ENCODE measurements around the gene APMAP.

The APMAP gene

DNA sequence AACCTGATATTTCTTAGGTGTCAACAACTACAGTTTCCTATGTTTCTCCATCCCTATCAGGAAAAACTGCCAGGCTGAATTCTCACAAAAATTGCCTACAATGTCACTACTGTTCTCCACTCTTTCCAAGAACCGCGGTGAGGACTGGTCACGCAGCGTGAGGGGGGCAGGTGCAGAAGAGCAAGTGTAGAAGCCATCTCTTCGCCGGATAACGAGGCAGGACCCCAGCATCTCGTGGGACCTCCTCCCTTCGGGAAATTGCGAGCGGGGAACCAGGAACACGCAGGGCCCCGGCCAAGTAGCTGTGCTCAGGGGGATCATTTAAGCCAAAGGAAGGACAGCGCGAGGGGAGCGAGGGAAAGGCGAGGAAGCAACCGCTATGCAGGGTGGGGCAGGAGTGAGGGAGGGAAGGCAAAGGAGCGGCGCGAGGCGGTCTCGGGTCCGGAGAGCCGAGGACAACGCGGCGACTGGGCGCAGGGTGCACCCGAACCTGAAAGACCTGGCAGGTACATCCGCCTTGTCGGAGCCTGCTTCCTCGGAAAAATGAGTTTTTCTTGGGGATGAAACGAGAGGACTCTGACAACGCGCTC lies 559 bp downstream of the APMAP start:
- peak; percentile 8 for DNase-seq (ENCODE audit: extremely low spot score, insufficient read length, low read depth)
- no peak for FAIRE-seq

DNA sequence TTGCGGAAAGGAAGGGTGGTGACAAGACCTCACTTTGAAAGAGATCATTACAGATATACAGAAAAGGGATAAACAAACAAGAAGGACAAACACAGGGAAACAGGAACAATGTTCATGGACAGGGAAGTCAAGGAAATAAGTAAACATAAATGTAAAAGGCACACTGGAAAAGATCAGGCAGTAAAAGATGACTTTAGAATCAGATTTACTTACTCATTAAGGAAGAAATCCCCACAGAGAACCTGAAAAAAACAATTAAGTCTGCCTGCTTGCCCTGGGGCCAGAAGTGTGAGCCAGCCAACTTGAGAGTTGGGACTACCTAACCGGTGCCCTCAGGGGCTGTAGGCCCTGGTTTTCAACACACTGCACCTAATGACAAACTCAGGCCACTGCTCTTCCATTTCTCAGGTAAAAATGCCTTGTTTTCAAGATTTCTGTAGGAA lies 1.7 kb downstream of the APMAP start:
- FAIRE-seq (no peak), DNase-seq (ENCODE audit: extremely low spot score, insufficient read length, low read depth) (no peak)

DNA sequence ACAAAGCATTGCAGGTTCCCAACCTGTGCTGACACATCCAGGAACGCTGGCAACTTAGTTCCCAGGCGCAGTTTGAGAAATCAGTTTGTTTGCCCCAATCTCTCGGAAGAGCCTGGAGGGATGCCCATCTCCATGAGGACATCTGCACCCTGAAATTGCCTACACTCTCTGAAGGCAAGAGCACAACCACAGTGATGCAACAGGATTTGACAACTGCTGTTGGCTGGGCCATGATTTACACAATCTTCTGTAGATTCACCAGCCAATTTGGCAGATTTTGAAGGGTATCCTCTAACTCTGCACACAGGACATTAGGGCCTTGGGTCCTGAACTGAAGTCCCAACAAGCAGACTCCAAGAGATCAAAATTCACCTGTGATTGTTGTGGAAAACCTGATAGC lies 3.4 kb downstream of the APMAP start:
- FAIRE-seq (no peak), DNase-seq (ENCODE audit: extremely low spot score, insufficient read length, low read depth) (no peak)

DNA sequence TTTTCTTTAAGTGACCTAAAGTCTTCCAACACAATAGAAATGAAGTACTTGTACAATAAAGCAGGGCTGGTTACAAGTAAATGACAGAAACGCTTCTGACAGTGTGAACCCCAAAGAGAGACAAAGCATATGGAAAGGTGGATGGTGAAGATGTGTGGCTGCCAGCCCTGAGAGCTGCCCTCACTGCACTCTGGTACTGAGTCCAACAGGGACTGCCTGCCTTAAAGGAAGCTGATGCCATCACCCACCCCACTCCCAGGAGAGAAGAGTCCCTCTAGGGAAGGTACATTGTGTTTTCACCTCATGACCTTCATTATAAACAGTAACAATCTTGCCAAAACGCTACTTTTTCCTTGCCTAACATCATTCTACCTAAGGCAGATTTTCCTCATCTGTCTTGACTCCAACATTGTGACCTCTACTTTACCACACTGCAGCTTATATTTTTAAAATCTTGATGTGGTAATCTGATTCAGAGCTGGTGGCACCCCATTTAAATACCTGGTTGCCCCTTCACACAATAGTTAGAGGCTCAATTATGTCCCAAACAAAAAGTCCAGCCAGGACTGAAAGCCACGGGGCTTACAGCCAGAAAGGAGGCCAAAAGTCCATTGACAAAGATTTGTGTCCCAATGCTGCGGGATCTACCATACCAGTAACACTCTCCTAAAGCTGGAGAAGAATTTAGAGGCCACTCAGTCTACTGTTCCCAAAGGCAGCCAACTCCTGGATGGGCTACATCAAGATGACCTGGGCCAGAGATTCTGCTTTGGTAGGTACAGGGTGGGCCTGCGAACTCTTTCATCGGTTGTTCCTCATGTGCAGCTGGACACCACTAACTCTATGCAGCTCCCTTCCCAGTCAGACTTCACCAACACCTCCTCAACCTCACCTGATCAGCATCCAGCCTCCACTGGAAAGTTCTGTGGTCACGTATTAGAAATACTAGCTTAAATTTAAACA lies 4.4 kb downstream of the APMAP start:
- DNase-seq (ENCODE audit: extremely low spot score, insufficient read length, low read depth), result no peak
- no peak for FAIRE-seq

DNA sequence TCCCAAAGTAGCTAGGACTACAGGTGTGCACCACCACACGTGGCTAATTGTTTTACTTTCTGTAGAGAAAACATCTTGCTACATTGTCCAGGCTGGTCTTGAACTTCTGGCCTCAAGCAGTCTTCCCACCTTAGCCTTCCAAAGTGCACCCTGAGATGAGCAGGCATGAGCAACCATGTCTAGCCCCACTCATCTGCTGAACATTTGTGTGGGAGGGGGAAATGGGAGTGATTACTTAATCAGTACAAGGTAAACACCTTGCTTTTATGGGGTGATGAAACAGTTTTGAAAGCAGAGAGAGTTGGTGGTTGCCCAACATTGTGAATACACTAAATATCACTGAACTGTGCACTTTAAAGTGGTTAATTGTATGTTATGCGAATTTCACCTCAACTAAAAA lies 5.3 kb downstream of the APMAP start:
- DNase-seq (ENCODE audit: extremely low spot score, insufficient read length, low read depth) (no peak), FAIRE-seq (no peak)

DNA sequence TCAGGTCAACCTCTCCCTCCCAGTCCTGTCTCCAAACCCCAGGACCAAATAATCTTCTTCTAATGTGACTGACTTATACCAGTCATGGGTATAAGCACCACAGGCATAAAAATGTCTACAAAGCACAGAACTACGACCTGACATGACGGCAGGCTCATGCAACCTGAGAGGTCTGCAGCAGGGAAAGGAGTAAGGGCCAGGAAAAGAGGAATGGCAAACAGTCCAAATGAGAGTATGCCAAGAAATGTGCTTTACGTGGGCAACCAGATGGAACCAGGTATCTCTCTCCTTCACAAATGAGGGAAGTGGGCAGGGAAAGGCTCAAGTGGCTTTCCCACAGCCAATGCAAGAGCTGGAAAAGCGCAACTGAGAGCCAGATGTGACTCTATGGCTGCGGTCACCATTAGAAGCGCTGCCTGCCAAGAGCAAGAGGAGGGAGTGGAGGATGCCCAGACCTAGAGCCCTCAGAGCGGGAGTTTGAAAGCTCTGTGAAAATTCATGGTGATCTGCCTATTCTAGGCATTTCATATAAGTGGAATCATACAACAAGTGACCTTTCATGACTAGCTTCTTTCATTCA lies 6.0 kb downstream of the APMAP start:
- DNase-seq (ENCODE audit: extremely low spot score, insufficient read length, low read depth) (no peak), FAIRE-seq (no peak)

DNA sequence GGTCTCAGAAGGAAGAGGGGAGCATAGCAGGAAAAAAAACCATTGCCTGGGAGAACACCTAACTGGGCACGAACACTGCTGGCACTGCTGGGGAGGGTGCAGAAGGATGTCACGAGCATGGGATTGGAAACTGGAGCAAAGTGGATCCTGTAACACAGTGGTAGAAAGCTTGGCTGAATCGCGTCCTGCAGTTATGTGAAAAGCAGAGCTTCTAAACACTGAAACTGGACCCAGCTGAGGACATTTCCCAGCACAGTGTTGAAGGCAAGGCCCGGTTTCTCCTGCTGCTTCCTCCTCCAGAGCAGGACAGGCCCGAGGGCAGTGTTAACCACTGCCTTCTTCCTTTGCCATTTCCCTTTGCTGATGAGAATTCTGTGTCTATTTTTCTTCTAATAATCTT lies 6.7 kb downstream of the APMAP start:
- DNase-seq (ENCODE audit: extremely low spot score, insufficient read length, low read depth) (no peak), FAIRE-seq (no peak)

DNA sequence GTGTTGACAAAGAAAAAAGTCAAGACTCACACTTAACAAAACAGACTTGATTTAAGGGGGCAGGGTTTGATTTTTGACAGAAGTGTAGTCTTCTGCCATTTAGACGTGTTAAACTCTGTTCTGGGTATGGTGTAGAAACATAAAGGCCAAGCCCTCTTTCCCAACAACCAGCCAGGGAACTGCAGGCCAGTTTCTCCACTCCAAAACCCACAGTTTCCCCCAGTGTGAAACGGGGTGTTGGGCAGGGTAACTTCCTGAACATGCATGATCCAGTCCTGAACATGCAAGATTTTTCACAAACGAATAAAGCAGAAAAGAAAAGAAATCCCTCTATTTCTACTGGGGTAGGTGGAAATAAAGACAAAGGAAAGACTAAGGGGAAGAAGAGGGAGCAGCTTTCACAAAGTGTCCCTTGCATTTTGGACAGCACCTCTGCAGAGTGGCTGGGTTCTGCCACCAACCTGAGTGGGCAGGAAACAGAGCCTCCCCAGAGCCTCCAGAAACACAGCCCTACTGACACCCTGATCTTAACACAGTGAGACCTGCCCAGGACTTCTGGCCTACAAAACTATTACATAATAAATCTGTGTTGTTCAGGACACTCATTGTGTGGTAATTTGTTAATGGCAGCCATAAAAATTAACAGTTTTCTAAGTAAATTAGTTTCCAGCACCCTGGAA lies 7.5 kb downstream of the APMAP start:
- FAIRE-seq (no peak), DNase-seq (ENCODE audit: extremely low spot score, insufficient read length, low read depth) (no peak)

DNA sequence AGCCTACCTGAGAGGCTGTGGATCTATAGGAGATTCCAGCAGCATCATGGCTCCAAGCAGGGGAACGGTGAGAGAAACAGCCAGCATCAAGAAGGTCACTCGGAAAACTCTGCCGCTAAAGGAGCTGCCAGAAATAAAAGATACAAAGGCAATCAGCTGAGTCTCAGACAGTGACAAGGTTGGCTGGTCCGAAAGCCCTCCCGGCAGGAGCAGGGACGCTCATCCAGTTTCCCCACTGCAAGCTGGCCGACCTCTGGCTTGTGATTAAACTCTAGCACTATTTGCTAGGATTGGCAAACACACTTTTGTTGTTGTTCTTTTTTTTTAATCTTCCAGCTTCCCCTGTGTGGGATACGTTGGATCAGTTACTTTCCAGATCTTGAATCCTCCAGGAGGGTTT lies 8.7 kb downstream of the APMAP start:
- FAIRE-seq (no peak), DNase-seq (ENCODE audit: extremely low spot score, insufficient read length, low read depth) (no peak)

DNA sequence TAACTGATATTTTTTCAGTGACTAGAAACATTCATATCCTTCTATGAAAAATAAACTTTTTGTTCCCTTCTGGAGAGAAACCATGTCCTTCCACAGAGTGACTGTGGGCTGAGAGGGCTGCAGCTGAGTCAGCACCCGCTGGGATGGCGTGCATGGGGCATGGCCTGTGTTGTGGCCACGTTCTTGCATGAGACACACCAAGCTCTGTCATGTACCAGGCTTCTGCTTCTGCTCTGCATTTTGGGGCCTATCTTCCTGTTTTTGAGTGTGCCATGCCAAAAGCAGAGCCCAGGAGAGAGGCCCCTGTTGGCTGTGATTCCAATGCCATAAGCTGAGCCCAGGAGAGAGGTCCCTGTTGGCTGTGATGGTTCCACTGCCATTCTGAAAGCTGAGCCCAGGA lies 10.8 kb downstream of the APMAP start:
- DNase-seq (ENCODE audit: extremely low spot score, insufficient read length, low read depth) (no peak), FAIRE-seq (no peak)

DNA sequence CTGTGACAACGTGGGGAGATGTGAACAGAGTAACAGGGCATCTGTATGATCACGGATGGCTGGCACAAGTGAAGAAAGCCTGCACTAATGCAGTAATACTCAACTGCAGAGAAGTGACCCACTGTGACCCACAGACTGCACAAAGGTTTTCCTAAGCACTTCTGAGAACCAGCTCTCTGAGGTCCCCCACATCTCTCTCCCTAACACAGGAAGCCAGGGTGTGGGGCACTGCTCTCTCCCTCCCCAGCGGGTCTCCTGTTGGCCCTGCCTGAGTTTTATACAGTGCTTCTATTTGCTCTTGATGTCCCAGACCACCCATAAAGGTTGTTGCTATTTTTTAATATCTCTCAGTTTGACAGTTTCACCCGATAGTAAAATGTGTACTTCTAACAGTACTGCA lies 11.3 kb downstream of the APMAP start:
- DNase-seq (ENCODE audit: extremely low spot score, insufficient read length, low read depth) (no peak), FAIRE-seq (no peak)

DNA sequence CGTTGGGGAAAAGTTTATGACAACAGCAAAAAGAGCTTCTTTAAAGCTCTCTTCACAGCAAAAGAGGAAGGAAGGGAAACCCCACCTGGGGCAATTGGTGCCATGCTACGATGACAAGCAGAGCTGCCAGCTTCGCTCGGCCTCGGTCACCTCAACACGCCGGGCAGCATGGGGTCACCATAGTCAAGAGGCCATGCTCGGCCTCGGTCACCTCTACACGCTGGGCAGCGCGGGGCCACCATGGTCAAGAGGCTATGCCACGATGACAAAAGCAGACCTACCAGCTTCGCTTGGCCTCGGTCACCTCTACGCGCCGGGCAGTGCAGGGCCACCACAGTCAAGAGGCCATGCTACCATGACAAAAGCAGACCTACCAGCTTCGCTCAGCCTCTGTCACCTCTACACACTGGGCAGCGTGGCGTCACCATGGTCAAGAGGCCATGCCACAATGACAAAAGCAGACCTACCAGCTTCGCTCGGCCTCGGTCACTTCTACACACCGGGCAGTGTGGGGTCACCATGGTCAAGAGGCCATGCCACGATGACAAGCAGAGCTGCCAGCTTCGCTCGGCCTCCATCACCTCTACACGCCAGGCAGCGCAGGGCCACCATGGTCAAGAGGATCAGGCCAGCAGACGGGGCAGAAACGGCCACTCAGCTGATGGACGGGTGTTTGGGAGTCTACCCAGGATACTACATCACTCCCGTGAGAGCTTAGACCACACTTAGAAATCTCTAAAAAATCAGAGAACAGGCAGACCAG lies 12.1 kb downstream of the APMAP start:
- DNase-seq (ENCODE audit: extremely low spot score, insufficient read length, low read depth) (no peak), FAIRE-seq (no peak)

DNA sequence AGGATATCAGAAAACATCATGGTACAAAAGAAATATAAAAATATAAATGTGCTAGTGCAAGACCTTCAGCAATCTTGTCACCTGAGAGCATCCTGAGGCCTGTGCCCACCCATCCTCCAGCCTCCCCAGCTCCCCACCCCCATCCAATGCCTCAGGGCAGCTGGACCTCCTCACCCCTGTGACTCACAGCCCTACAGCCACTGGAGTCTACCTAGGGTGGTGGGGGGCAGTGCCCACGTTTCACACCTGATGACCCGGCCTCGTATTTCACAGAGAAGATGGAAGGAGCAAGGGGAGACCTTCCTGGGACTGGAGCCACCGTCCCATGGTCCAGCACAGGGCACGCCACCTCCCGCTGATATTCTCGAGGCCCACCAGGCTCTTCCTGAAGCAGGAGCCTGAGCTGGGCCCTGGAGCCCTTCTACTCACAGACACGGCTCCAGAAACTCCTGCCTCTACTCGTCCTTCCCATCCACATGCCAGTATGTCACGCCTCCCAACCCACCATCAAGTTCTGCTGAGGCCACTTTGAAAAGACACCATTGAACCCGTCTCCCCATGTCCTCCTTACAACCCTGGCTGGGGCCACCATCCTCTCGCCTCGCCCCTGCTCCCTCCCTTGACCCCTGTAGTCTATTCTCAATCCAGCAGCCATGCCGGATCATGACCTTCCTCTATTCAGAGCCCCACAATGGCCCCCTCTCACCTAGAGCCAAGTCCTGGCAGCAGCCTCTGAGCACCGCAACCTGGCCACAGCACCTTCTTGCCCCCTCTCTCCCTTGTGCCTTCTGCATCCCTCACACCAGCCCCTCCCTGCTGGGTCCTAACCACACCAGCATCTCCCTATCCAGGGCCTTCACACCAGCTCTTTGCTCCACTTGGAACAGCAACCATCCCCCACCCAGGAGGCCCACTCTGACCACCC lies 13.3 kb downstream of the APMAP start:
- FAIRE-seq (no peak), DNase-seq (ENCODE audit: extremely low spot score, insufficient read length, low read depth) (no peak)

DNA sequence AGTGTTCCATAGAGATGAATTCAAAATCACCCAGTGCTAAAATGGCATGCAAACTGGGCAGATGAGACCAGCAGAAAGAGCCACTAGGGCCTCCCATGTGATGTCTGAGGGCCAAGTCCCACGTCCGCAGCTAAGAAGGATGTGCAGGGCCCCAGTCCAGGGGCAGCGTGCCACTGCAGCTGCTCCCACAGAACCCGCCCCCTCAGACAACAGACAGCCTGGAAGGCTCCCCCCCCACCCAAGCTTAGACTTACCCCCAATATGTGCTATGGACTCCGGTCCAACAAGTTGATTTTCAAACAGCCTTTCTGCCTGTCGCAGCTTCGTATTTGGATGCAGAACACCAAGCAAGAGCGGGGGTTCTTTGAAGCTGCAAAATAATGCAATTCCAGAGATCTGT lies 14.0 kb downstream of the APMAP start:
- no peak for FAIRE-seq

DNA sequence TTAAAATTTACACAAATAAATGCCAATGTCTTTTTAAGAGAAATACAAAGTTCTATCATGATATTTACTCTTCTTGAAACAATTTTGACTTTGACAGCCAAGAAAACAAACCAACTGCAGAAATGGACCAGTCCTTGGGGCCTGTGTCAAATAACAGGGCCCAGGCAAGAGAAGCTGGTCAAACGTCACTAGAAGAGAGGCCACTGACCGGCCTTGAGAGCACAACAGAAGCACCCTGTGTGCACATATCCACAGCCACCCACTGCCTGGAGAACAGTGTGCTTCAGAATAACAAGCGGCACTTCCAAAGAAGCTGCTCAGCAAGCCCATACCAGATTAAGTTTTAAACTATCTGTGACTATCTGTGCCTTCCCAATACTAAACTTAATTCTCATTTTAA lies 14.8 kb downstream of the APMAP start:
- FAIRE-seq (no peak), DNase-seq (ENCODE audit: extremely low spot score, insufficient read length, low read depth) (no peak)

More for the DNA sequence above, 14.0 kb downstream of the APMAP start:
- no peak for DNase-seq (ENCODE audit: extremely low spot score, insufficient read length, low read depth)

DNA sequence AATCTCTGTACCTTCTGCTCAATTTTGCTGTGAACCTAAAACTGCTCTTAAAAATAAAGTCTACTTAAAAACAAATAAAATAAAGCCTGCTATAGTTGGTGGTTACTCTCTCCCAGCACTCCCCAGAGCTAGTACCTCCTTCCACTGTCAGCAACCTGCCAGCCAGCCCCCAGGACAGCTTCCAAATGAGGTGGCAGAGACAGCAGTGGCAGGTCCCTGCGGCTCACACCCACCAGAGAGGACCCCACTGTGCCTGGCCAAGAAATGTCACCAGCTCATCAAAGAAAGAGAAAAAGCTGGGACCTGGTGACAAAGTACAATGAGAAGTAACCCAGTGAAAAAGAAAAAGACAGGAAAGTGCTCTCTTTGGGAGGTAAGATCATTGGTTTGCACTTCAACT lies 15.2 kb downstream of the APMAP start:
- DNase-seq (ENCODE audit: extremely low spot score, insufficient read length, low read depth), result no peak
- no peak for FAIRE-seq

DNA sequence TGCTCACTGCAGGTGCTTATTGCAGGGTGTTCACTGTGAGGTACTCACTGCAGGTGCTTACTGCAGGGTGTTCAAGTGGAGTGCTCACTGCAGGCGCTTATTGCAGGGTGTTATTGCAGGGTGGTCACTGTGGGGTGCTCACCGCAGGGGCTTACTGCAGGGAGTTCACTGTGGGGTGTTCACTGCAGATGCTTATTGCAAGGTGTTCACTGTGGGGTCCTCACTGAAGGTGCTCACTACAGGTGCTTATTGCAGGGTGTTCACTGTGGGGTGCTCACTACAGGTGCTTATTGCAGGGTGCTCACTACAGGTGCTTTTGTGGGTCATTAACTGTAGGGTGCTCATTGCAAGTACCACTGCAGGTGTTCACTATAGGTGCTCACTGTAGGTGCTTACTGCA lies 20.2 kb downstream of the APMAP start:
- no peak for FAIRE-seq
- no peak for DNase-seq (ENCODE audit: extremely low spot score, insufficient read length, low read depth)

DNA sequence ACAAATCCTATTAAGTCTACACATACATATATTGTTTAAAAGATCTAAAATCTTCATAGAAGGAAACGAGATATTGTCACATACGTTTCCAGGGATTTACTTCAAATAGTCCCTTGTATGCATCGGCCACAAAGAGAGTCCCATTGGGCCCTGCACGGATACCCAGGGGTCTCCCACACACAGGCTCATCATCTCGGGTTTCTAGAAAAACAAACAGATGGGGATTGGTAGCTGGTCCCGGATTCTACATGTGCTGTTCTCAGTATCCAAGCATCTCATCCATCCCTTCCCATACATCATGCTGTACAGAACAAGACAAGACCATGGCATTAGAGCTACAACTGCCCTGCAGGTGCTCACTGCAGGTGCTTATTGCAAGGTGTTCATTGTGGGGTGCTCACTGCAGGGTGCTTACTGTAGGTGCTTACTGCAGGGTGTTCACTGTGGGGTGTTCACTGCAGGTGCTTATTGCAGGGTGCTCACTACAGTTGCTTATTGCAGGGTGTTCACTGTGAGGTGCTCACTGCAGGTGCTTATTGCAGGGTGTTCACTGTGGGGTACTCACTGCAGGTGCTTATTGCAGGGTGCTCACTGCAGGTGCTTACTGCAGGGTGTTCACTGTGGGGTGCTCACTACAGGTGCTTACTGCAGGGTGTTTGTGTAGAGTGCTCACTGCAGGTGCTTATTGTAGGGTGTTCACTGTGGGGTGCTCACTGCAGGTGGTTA lies 21.0 kb downstream of the APMAP start:
- DNase-seq (ENCODE audit: extremely low spot score, insufficient read length, low read depth) (no peak), FAIRE-seq (no peak)

Data from GM18507 (cell line).